Neural cell (in vitro differentiated cells): ENCODE data around the gene SH3GL2.

Experiments used
- CTCF ChIP-seq: fragments of 450-650 bp; IDR thresholded peaks from 2 replicates; pipeline ENCODE4 v1.5.1; 2014; ENCODE audit warnings: antibody characterized with exemption, mild to moderate bottlenecking, moderate library complexity; ENCODE audit not compliant: poor library complexity, severe bottlenecking
- EP300 ChIP-seq: fragments of 450-650 bp; conservative IDR thresholded peaks from 2 replicates; pipeline ENCODE4 v1.6.1; 2014; ENCODE audit warnings: antibody characterized with exemption, mild to moderate bottlenecking, moderate library complexity; ENCODE audit not compliant: poor library complexity, severe bottlenecking
- EZH2 ChIP-seq: fragments of 200-600, 300-800 bp; shearing (Covaris generic), sonication (generic); IDR thresholded peaks from 2 replicates; pipeline ENCODE4 v1.6.1; 2014; ENCODE audit warnings: antibody characterized with exemption, low read length, borderline replicate concordance, mild to moderate bottlenecking; ENCODE audit not compliant: insufficient read depth, poor library complexity, severe bottlenecking
- POLR2AphosphoS5 ChIP-seq: IDR thresholded peaks from 2 replicates; pipeline ENCODE4 v1.6.1; 2012
- RAD21 ChIP-seq: fragments of 450-650 bp; conservative IDR thresholded peaks from 2 replicates; pipeline ENCODE4 v1.6.1; 2014; ENCODE audit warnings: antibody characterized with exemption, mild to moderate bottlenecking, moderate library complexity
- TAF1 ChIP-seq: IDR thresholded peaks from 2 replicates; pipeline ENCODE4 v1.6.1; 2012; ENCODE audit warnings: low read depth

GRCh38 chr9:17810317-17810716, 231.5 kb downstream of the SH3GL2 start:
- no peak for TF ChIP-seq TAF1
- no peak for TF ChIP-seq CTCF
- no peak for TF ChIP-seq RAD21
- peak; percentile 90 for TF ChIP-seq EP300
- TF ChIP-seq EZH2: no peak
- TF ChIP-seq POLR2AphosphoS5: peak; percentile 47
